ENCODE measurements around the gene C6orf47. TPM values are rescaled to one million over a fixed set of nuclear protein-coding genes. Genes with fewer than 3 reads are reported as not detected.
A peak's percentile ranks its signal among the peaks of the same experiment; 100 is the strongest.

Gene C6orf47
- total and polyA plus RNA-seq, 2 of the 13 experiments (the other 11 are each of a cell fraction or from before 2014, with no cell fraction given), result 1.7 to 18.1 TPM

GRCh38 chr6:31609519-31610406 is 50.8 kb downstream of the C6orf47 start:
- FAIRE-seq (no peak), DNase-seq (ENCODE audit: low spot score) (no peak), ATAC-seq (no peak)
- WGBS (ENCODE audit: low lambda C conversion rate), result 51% methylated on average over 7 of the region's 8 CpGs
- H3K27ac ChIP-seq (ENCODE audit: extremely low read length, insufficient read depth, low read length), result no peak overlapping the region
- H4K20me1 ChIP-seq (ENCODE audit: insufficient read depth, low read length), result no peaks in the 10 kb centered on the region
- intact Hi-C loops (cut with micrococcal nuclease; ENCODE audit: unreplicated experiment) (no loop called here), in situ Hi-C loops (cut with HindIII; ENCODE audit: extremely low pct_ligation_motif_present, low pct_unique_long_range_greater_than_20kb) (no loop called here)
- H3K4me2 ChIP-seq (ENCODE audit: low read depth, low read length), result no peak overlapping the region
- H3K9me3 ChIP-seq (ENCODE audit: low read length), result no peaks in the 10 kb centered on the region
- CTCF ChIA-PET (ENCODE audit: low intra/inter-chr PET ratio, low total read pairs), result no interaction called here
- no peaks in the 10 kb centered on the region for H3K36me3 ChIP-seq (replicated peaks in 1 of 2; ENCODE audit: control insufficient read depth in 1 of 2, insufficient read depth in 2 of 2, low read length in 2 of 2)
- H3K27me3 ChIP-seq (ENCODE audit: control insufficient read depth in 1 of 2, insufficient read depth in 2 of 2, low read length in 2 of 2), result peaks cover 0 to 2% of the 10 kb centered on the region in 2 experiments; a peak in 2 of 5 replicates
- POLR2A ChIA-PET, result interaction anchor here (1.0 kb wide), 2 partner anchors 11 to 68 kb away, joined by 4 to 5 read pairs; partner anchors contain the start of gene DDX39B
- peaks cover 33% of the 10 kb centered on the region for H3K4me1 ChIP-seq (ENCODE audit: insufficient read depth, low read length)
- no peak overlapping the region for H2AFZ ChIP-seq (ENCODE audit: low read length)
- H3K79me2 ChIP-seq (ENCODE audit: insufficient read depth, low read length), result no peaks in the 10 kb centered on the region
- H3K9ac ChIP-seq (ENCODE audit: insufficient read depth, low read depth, low read length), result no peak overlapping the region
- no TSS peak for BruUV-seq (replicated peaks)
- H3K4me3 ChIP-seq (replicated peaks in 1 of 3; ENCODE audit: insufficient read depth in 1 of 3, low read depth in 2 of 3, low read length in 3 of 3), result no peak overlapping the region
- TF ChIP-seq ZSCAN5A (CRISPR knock-in tag; IDR thresholded peaks at IDR 0.05; ENCODE audit: borderline replicate concordance) (no peak), BCL3 (CRISPR knock-in tag; IDR thresholded peaks at IDR 0.05) (no peak), NCOR1 (IDR thresholded peaks at IDR 0.05; ENCODE audit: borderline replicate concordance, low read length) (no peak), CTCF (CRISPR knock-in tag; IDR thresholded peaks at IDR 0.05) (0 out of 2 replicates have a peak, but pooled peaks have one; percentile 3), ETV6 (CRISPR knock-in tag; conservative IDR thresholded peaks at IDR 0.05) (no peak), ZNF10 (CRISPR knock-in tag; IDR thresholded peaks at IDR 0.05; ENCODE audit: borderline replicate concordance, low read depth) (no peak), ZNF335 (CRISPR knock-in tag; IDR thresholded peaks at IDR 0.05) (no peak), TMF1 (CRISPR knock-in tag; IDR thresholded peaks at IDR 0.05; ENCODE audit: low read depth) (no peak), NKX3-1 (CRISPR knock-in tag; IDR thresholded peaks at IDR 0.05) (no peak), ZNF770 (CRISPR knock-in tag; IDR thresholded peaks at IDR 0.05) (peak; percentile 55; the same call in 1 of the 2 replicates), GRHL1 (CRISPR knock-in tag; conservative IDR thresholded peaks at IDR 0.05) (no peak), HOXA5 (CRISPR knock-in tag; IDR thresholded peaks at IDR 0.05) (no peak), MED1 (CRISPR knock-in tag; IDR thresholded peaks at IDR 0.05) (no peak), NR2F1 (CRISPR knock-in tag; IDR thresholded peaks at IDR 0.05) (no peak)

All from HepG2 (cell line).